Lower lobe of right lung (tissue), 2 donors: ENCODE results near the gene MLN. TPM values are rescaled to one million over a fixed set of nuclear protein-coding genes. Genes with fewer than 3 reads are reported as not detected.

Experiments used
- ATAC-seq, 2 donors: fragments of 200-7000 bp; cut with Tn5 transposase; one replicate each; pipeline ENCODE4 v1.9.1; 2020 to 2022; ENCODE audit warnings: mild to moderate bottlenecking in 2 of 2, moderate library complexity in 2 of 2
- DNase-seq: peaks from one replicate; pipeline ENCODE4 v3.0.0-alpha.2; 2020
- H3K27ac ChIP-seq: fragments of 200-600 bp; one replicate; pipeline ENCODE4 v1.8.0; 2022
- H3K27me3 ChIP-seq: fragments of 200-600 bp; one replicate; pipeline ENCODE4 v1.8.0; 2022; ENCODE audit warnings: low read depth
- H3K36me3 ChIP-seq: fragments of 200-600 bp; one replicate; pipeline ENCODE4 v1.8.0; 2022; ENCODE audit warnings: mild to moderate bottlenecking
- H3K4me1 ChIP-seq: fragments of 200-600 bp; one replicate; pipeline ENCODE4 v1.8.0; 2022
- H3K4me3 ChIP-seq: fragments of 200-600 bp; one replicate; pipeline ENCODE4 v1.8.0; 2022; ENCODE audit warnings: mild to moderate bottlenecking
- H3K9me3 ChIP-seq: fragments of 200-600 bp; one replicate; pipeline ENCODE4 v1.8.0; 2022
- intact Hi-C: fragments of 100-400 bp; cut with DNase I; formaldehyde crosslinking; loops from one replicate; pipeline ENCODE4 v1.11.0; 2022
- total RNA-seq: library from RNA; stranded (reverse); fragmentation: NEBNext Ultra II Directional; extraction: Animal tissue kit (Norgen Biotek cat#: 25700); gene quantifications from one replicate; pipeline ENCODE4 v1.2.1, GENCODE V29; 2021
- TF ChIP-seq, protein P1 (sequence below): fragments of 200-600 bp; IDR thresholded peaks from one replicate; pipeline ENCODE4 v1.8.0; 2022; ENCODE audit warnings: antibody characterized with exemption, mild to moderate bottlenecking
- donor health status: DM: no; HTN: yes; CAD: no; lungs with severe emphysema.

MLN gene
- total RNA-seq, 1 donor from 2014 or later = not detected

- intact Hi-C loops = no loop called here
- ATAC-seq = no peak
- Histone ChIP-seq H3K27me3 (peaks cover 20% of the 10 kb centered on the region), H3K9me3 (no peaks in the 10 kb centered on the region), H3K27ac (no peak overlapping the region), H3K36me3 (no peaks in the 10 kb centered on the region), H3K4me3 (no peak overlapping the region), H3K4me1 (no peaks in the 10 kb centered on the region)
- TF ChIP-seq, protein P1, sequence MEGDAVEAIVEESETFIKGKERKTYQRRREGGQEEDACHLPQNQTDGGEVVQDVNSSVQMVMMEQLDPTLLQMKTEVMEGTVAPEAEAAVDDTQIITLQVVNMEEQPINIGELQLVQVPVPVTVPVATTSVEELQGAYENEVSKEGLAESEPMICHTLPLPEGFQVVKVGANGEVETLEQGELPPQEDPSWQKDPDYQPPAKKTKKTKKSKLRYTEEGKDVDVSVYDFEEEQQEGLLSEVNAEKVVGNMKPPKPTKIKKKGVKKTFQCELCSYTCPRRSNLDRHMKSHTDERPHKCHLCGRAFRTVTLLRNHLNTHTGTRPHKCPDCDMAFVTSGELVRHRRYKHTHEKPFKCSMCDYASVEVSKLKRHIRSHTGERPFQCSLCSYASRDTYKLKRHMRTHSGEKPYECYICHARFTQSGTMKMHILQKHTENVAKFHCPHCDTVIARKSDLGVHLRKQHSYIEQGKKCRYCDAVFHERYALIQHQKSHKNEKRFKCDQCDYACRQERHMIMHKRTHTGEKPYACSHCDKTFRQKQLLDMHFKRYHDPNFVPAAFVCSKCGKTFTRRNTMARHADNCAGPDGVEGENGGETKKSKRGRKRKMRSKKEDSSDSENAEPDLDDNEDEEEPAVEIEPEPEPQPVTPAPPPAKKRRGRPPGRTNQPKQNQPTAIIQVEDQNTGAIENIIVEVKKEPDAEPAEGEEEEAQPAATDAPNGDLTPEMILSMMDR = no peak
- DNase-seq = peak; percentile 10
Observed at GRCh38 chr6:33817489-33817888, 13.7 kb upstream of the MLN start.

DNA sequence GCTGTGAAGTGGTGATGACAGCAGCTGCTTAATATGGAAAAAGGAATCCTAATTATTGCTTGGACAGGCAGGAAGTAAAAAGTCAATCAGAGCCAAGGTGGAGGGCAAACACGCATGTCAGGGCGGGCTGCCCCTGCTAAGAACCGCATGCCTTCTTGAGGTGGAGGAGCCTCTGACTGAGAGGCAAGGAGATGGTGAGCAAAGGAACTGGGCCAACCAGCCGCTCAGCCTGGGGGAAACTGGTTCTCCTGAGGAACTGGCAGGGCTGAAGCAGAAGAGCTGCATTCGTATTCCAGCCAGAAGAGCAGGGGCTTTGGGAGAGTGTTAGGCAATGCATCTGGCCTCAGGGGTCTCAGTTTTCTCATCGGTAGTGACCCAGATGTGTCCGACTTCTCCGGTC, 13.1 kb upstream of the MLN start:
- no peaks in the 10 kb centered on the region for H3K4me1 ChIP-seq
- intact Hi-C loops = no loop called here
- TF ChIP-seq, protein P1 = no peak
- H3K9me3 ChIP-seq = no peaks in the 10 kb centered on the region
- ATAC-seq (no peak), DNase-seq (peak; percentile 21)
- peaks cover 20% of the 10 kb centered on the region for H3K27me3 ChIP-seq
- H3K27ac ChIP-seq = no peak overlapping the region
- H3K4me3 ChIP-seq = no peak overlapping the region
- H3K36me3 ChIP-seq = no peaks in the 10 kb centered on the region

GRCh38 chr6:33815854-33816253, 12.1 kb upstream of the MLN start:
- no peaks in the 10 kb centered on the region for H3K36me3 ChIP-seq
- no peak overlapping the region for H3K27ac ChIP-seq
- intact Hi-C loops = no loop called here
- no peaks in the 10 kb centered on the region for H3K4me1 ChIP-seq
- H3K4me3 ChIP-seq = no peak overlapping the region
- H3K9me3 ChIP-seq = no peaks in the 10 kb centered on the region
- no peak for ATAC-seq
- TF ChIP-seq, protein P1 = no peak
- H3K27me3 ChIP-seq = peaks cover 27% of the 10 kb centered on the region
- peak; percentile 35 for DNase-seq

- ATAC-seq (no peak), DNase-seq (peak; percentile 33)
- H3K27me3 ChIP-seq = peaks cover 27% of the 10 kb centered on the region
- no peaks in the 10 kb centered on the region for H3K4me1 ChIP-seq
- no peak overlapping the region for H3K27ac ChIP-seq
- TF ChIP-seq, protein P1 = no peak
- H3K36me3 ChIP-seq = no peaks in the 10 kb centered on the region
- no peaks in the 10 kb centered on the region for H3K9me3 ChIP-seq
- intact Hi-C loops = no loop called here
- H3K4me3 ChIP-seq = no peak overlapping the region
Observed at GRCh38 chr6:33813990-33814985, 10.5 kb upstream of the MLN start.

DNA sequence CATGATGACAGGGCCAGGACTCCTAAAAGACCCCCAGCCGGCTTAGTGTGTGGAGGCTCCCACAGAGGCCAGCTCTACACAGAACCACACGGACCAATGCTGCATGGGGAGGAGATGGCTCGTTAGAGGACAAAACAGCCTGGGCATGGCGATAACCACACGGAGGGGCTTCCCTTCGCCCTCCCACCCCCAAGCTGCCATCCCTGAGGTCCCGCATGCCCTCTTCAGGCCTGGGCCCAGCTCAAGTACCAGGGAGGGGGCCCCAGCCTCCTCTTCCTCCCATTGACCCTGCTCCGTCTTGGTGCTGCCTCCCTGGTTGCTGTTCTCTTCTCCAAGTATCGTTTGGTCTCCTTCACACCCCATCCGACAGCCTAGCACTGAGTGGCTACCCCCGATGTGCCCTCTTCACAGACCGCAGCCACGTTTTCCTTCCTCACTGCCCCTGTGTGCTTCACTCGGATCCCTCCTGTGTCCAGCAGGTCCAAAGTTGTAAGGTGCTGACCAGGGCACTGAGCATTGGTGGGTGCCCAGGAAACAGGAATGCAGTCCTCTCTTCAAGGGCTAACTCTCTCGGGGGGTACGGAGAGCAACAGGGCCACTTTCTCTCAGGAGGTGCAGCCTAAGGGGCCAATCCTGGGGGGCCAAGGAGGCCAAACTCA, 9.6 kb upstream of the MLN start:
- Histone ChIP-seq H3K27ac (no peak overlapping the region), H3K4me1 (no peaks in the 10 kb centered on the region), H3K36me3 (no peaks in the 10 kb centered on the region), H3K27me3 (peaks cover 27% of the 10 kb centered on the region), H3K9me3 (no peaks in the 10 kb centered on the region), H3K4me3 (no peak overlapping the region)
- TF ChIP-seq, protein P1 = no peak
- ATAC-seq = no peak
- intact Hi-C loops = no loop called here
- peak; percentile 12 for DNase-seq
